ENCODE measurements around the gene ANKRD55.
"Not testable (repeated sequence)": the region's sequence is repeated elsewhere in the genome, so short reads cannot be mapped to it uniquely, and the experiment has no call there.

Gene ANKRD55

DNA sequence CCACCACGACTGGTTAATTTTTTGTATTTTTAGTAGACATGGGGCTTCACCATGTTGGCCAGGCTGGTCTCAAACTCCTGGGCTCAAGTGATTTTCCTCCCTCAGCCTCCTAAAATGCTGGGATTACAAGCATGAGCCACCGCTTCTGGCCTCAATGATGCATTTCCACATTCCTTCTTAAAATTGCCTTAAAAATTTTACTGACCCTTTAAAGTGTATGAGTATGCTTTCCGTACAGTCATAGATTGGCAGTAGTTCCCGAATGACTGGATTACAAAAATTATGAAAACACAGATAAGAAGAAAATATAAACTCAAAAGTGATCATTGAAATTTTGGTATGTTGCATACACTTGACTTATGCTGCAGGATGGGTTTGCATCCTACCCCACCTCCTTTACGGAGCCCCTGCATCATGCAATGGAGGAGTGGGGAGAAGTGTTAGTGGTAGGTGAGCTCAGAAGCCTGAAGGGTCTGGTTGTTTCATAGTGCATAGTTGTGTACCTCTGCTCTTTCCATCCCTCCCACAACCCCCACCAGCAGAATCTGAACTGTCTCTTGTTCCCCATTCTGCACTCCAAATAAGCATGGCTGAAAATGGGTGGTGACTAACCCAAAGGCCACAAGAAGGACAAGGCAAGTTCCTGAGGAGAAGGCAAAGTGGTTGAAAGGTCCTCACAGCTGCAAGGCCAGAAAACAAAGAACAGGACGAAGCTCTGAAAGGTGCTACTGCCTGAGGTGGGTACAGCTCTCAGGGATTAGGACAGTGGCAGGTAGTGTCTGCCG lies 26.8 kb downstream of the ANKRD55 start:
- no peak for DNase-seq

DNA sequence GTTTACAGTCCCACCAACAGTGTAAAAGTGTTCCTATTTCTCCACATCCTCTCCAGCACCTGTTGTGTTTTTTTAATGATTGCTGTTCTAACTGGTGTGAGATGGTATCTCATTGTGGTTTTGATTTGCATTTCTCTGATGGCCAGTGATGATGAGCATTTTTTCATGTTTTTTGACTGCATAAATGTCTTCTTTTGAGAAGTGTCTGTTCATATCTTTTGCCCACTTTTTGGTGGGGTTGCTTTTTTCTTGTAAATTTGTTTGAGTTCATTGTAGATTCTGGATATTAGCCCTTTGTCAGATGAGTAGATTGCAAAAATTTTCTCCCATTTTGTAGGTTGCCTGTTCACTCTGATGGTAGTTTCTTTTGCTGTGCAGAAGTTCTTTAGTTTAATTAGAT lies 29.2 kb downstream of the ANKRD55 start:
- DNase-seq = not testable (repeated sequence)

DNA sequence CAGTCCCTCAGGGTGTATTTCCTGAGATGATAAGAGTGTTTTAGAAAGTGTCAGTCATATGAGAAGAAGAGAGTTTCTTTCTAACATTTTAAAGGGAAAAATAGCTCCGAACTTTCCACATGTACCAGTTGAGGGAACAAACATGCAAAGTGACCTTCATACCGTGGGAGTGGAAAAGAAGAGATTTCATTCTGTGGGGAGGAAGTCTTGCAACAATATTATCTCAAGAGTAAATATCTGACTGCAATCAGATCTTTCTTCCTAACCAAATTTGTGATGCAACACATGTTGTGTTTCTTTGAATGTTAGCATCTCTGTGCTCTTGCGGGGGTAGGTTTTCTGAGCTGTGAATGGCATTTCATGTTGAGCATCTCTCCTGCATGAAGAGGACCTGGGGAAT lies 30.6 kb downstream of the ANKRD55 start:
- peak; percentile 50 for DNase-seq

DNA sequence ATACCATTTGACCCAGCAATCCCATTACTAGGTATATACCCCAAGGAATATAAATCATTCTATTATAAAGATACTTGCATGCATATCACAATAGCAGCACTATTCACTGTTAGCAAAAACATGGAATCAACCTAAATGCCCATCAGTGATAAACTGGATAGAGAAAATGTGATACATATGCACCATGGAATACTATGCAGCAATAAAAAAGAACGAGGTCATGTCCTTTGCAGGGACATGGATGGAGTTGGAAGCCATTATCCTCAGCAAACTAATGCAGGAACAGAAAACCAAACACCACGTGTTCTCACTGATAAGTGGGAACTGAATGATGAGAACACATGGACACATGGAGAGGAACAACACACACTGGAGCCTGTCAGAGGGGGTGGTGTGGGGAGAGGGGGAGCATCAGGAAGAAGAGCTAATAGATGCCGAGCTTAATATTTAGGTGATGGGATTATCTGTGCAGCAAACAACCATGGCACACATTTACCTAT lies 31.3 kb downstream of the ANKRD55 start:
- not testable (repeated sequence) for DNase-seq

DNA sequence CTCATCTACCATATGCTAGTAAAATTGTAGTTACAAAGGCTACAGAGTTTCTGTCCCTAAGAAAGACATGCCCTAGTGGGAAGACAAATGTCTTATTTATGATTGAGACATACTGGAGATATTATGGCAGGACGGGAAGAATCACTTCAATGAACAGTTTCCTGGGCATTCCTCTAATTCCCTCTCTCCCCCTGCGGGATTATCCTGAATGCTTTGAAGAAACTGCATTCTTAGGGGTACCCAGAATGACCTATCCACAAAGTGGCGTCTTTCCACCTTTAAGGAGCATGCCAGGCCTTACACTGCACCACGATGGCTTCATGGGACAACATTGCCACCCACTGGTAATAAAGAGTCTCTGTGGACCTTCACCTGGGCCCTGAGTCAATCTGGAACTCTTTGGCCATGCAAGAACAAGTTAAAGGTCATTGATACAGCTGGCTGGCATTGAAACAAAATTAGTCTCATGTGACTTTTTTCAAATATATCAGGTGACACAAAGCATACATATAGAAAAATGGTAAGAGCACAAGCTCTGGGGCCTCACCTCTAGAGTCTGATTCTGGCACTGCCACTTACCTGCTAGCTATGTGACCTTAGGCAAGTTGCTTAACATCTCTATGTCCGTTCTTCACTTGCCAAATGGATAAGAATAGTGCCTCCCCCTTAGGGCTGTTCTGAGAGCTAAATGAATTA lies 32.0 kb downstream of the ANKRD55 start:
- DNase-seq = peak; percentile 85

DNA sequence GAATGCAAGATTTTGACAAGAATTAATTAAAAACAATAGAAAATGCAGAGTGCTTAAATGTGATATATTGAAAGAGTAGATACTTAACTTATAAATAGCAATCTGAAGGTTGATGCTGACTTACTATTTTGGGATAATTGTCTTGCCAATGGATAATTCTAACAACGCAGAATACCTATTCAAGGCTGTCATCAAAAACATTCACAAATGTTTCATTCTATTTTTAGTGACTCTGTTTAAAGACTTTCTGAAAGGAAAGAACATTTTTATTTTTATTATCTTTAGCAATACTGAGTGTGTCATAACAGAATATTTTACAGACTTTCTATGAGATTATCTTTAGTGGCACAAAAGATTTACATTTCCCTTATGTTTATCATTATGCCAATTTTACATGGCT lies 38.1 kb downstream of the ANKRD55 start:
- no peak for DNase-seq

DNA sequence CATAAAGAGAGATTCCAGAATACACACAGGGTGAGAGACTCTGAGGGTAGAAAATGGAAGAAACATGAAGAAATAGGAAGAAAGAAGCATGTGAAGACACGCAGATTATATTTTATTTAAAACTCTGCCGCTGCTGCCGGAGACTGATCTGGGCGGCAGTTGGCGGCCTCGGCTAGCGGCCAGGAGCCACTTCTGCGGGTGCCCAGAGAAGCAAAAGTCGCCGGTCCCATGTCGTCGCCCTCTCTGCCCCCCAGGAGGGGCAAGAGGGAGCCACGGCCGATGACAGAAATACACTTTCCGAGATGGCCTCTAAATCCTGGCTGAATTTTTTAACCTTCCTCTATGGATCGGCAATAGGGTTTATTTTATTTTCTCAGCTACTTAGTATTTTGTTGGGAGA lies 40.9 kb downstream of the ANKRD55 start:
- DNase-seq = no peak

DNA sequence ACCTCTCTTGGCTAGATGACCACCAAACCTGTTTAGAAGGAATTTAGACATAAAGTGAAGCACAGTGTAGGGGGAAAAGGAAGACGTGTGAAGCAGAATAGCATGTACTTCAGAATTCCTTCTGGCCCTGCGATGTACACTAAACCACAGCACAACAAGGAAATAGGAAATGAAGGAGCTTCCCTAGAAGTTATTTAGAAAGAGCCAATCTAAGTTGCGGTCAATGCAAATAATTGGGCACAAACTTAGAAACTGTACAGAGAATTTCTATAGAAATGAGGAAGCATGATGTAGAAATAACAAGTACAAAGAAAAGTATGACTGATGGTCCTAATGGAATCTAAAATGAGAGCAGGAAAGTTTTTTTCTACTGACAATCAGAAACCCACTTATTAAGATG lies 41.5 kb downstream of the ANKRD55 start:
- no peak for DNase-seq

DNA sequence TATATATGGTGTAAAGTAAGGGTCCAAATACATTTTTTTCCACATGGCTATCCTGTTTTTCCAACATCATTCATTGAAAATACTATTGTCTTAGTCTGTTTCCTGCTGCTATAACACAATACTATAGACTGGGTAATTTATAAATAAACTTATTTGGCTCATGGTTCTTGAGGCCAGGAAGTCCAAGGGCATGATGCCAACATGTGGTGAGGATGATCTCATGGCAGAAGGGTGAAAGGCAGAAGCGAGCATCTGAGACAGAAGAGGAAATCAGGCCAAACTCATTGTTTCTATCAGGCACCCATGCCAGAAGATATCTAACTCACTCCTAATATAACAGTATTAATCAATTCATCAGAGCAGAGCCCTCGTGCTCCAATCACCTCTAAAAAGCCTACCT lies 42.6 kb downstream of the ANKRD55 start:
- peak; percentile 36 for DNase-seq

DNA sequence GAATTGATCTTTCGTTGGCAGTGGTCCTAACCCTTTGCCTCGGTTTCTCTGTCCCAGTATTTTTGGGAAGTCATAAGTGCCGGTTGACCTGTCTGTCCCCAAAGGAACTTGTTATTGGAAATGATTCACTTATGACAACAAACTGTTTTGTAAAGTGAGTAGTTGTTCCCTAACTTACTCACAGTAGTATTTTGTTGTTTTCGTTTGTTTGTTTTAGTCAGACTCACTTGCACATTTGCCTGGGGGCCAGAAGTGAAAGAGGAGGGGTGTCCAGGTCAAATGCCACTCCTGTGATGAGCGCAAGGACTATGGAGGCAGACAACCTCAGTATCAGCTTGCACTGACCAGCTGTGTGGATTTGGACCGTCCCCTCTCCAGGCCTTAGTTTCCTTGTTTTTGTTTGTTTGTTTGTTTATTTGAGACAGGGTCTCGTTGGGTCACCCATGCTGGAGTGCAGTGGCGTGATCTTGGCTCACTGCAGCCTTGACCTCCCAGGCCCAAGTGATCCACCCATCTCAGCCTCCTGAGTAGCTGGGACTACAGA lies 47.3 kb downstream of the ANKRD55 start:
- DNase-seq = no peak

DNA sequence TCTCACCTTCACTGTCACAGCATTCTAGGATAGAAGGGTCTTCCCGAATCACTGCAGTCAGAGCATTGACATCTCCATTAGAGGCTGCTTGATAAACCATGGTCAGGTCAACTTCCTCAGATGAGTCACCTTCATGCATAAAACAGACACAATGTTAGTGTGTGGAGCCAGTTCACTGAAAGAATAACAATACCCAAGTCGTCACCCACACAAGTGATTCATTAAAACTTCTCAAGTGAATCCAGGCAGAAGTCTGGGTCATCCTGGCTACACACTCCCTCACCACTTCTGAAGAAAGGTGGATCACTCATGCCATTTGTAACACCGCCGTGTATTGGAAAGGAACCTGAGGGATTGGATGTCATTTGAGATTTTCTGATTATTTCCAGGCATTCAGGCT lies 49.6 kb downstream of the ANKRD55 start:
- DNase-seq = no peak

DNA sequence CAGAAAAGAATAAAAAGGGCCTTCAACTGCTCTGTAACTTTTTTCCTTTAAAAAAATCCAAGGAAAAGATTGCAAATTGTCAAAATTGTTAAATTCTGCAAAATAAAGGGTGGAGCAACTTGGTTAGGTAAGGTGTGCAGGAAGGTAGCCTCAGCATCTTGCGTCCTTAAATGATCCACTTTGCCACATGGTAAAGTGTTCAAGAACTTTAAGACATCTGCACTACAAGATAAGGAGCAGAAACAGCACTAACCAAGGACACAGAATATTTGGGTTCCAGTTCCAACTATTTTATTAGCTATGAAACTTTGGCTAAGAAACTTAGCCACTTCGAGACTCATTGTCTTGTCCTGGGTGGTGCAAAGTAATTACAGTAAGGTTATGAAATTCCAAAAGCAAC lies 53.7 kb downstream of the ANKRD55 start:
- DNase-seq = peak; percentile 25

DNA sequence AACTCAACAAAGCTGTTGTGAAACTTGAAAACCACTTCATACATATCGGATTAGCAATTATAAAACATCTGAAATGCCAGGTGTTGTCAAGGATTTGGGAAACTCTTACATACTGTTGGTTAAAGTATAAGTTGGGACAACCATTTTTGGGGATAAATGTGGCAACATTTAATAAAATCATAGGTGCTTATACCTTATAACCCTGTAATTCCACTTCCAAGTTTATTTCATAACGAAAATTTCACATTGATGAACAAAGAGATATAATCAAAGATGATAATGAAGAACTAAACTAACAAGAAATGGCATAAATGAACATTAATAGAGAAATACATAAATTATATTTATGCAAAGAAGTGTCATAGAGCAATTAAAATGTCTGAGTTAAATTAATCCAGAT lies 54.3 kb downstream of the ANKRD55 start:
- DNase-seq = no peak

DNA sequence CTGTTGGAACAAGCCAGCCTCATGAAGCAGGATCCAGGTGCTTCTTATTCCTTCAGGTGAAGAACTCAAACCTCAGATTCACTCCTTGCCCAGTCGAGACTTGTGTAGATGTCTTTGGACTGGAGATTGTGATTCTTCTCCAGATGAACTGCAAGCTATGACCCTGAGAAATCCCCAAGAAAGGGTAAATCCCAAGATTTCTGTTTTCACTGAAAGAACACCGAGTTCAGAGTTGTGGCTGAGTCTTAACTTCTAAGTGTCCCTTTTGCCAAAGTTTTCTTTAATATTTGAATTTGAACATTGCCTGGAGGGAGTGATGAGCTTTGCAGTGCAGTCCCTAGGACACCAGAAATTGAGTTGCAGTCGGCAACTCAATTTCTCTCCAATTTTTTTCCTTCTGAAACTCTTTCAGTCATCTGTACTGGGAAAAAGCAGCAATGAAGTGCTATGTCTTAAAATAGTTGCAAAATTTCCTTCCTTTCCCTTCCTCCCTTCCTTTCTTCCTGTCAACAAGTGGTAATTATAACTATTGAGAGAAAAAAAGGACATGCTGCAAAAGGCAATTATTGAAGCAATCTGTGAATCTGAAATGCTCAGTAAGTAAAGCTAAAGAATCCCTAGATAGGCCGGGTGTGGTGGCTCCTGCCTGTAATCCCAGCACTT lies 56.1 kb downstream of the ANKRD55 start:
- DNase-seq = no peak

DNA sequence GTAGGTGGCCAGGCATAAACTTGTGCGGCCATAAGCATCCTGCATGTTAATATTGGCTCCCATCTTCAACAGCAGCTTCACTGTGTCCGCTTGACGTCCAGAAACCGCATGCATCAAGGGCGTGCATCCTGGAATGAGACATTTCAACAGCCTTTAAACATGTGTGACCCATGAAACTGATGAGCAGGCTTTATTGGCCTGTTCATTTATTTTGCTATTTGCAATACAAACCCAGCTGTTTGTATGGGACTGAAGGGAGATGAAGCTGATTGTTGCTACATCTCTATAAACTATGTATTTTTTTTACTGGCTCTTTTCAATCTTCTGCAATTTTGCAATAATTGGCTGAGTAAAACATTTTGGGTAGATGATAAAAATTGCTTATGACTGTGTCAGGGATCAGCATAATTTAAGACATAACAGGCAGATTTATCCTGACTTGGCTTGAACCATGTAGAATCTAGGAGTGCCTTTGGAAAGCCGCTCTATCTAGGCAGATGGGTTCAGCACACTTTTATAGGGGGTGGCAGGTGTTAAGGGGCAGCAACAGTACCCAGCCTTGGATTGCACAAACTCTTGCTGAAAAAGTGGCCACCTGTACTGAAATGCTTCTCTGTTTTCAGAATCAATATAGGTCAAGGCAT lies 56.9 kb downstream of the ANKRD55 start:
- no peak for DNase-seq

DNA sequence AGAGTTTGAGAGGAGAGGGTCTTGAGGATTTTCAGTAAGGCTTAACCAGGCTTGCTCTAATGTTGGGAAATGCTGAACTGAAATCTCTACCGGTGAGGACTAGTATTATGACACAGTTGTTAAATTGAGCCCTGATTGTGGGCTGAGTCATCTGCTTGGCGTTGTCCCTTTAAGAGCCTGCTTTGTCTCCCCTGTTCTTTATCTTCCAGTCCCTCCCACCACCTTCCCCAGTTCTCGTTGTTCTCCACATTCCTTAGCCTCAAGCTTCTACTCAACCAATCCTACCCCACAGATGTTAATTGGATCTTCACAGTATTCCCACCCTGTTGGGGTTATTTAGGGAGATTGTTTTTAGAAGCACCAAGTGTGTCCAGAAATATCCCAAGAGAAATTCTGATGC lies 57.6 kb downstream of the ANKRD55 start:
- no peak for DNase-seq

DNA sequence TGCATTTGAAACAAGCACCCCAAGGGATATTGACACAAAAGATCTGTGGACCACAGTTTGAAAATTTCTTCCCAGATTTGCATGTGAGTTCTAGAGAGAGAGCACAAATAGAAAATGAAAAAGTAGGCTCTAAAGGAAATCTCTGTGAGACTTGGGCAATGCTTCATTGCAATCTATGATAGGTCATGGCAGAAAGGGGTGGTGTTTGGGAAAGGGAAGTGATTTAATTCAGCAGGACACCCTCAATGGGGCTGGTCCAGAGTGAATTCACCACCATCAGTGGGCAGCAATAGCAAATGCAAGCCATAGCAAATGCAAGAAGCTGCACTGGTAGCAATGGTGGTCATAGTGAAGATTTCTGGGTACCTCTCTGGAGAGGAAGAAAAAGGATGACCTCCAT lies 58.1 kb downstream of the ANKRD55 start:
- no peak for DNase-seq

DNA sequence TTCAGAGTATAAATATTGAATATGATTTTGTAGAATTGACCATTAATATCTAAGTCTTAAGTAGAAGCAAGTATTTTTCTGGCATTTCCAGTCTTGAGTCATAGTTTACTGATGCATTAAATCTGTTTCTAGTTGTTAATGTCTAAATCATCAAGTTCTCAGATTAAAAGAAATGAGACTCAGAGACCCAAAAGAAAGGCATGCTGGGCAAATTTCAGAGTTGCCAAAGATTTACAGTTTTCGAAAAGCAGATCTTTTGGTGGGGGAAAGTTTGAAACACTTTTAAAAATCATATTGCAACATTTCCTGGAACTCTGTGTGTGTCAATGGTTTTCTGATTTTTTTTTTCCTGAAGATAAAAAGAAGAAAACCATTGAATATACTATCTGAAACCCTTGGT lies 60.9 kb downstream of the ANKRD55 start:
- DNase-seq = no peak

DNA sequence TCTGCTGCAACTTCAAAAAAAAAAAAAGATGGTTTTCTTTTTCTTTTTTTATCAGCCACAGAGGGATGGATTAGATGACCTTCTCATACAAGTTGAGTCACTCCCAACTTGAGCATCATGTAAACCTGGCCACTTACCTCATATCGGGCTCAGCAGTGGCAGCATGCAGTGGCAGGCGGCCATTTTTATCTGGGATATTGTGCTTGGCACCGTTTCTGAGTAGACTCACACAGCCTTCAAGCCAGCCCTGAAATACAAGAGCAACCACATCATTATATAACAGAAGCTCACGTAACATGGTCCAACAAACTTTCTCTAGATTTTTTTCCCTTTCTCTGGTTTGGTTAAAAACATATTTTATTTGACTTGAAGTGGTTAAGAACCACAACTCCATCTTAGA lies 62.6 kb downstream of the ANKRD55 start:
- DNase-seq = no peak

DNA sequence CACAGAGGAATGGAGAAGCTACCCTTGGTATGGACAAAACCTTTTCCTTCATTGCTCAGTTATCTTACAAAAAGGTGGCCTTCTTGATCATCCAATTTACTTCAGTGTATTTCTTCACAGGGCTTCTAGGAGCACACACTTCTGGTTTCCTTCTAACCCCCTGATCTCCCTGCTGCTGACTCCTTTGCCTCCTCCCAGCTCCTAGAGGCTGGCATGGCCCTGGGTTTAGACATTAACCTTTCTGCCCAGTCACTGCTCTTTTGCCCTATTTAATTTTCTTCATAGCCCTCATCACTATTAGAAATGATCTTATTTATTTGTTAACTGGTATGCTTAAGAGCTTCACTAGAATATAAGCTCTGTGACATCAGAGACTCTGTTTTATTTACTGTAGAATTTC lies 63.2 kb downstream of the ANKRD55 start:
- DNase-seq = no peak

DNA sequence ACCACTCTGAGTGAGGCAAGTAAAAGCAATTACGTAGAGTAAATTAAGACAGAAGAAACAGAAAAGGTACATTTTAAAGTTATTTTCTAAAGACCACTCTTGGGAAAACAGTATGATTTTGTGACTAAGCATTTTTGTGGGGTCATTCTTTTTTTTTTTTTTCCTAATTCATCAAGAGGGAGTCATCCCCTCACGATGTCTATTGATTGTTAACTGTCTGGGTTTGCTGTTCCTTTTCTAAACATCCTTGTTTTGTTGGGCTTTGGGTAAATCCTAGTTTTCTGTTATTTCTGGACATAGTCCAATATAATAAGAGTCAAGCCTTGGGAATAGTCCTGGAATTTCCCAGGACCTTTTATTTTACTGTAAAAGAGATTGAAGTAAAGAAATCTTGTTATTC lies 63.8 kb downstream of the ANKRD55 start:
- no peak for DNase-seq

DNA sequence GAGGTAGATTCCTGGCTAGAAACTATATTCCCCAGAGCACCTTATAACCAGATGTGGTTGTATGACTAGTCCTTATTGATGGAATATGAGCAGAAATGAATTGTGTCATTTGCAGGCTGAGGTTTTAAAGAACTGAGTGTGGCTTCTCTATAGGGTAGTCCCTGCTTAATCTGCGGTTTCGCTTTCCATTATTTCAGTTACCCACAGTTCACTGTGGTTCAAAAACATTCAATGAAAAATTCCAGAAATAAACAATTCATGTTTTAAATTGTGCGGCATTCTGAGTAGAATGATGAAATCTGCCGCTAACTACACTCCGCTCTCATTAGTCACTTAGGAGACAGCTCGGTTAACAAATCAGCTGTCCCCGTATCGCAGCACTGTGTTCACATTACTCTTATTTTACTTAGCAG lies 65.1 kb downstream of the ANKRD55 start:
- no peak for DNase-seq

DNA sequence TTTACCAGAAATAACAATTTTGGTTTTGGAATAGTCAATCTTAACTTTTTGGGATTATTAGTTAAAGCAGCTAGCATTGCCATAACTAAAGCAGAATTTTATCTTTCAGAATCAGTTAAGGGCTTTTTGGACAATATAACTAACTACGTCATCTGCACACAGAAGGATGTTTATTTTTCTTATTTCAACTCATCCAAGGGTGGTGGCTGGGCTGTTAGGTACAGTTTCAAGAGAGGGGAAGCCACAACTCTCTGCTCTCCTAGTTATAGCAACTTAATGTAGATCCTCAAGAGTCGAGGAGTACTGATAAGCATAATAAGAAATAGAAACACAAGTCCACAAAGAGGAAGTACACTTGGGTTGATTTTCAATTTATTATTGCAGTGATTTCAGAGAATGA lies 65.6 kb downstream of the ANKRD55 start:
- no peak for DNase-seq

All from hematopoietic multipotent progenitor cell treated with erythropoietin and hydrocortisone succinate and interleukin-3 and kit ligand, for 6 days (in vitro differentiated cells).